Caco-2 (cell line): ENCODE data around the gene DAND5. TPM values are rescaled to one million over a fixed set of nuclear protein-coding genes. Genes with fewer than 3 reads are reported as not detected.

Experiments used
- BruUV-seq: library from RNA; stranded (reverse); fragments of 400-500 nt; replicated peaks from 2 replicates; lab custom pipeline; 2021; lab: Mats Ljungman, UMichigan
- CTCF ChIA-PET: fragments of 300-600 bp; sonication (Branson Sonifier 250); formaldehyde crosslinking; loops from one replicate; lab custom pipeline; 2022; ENCODE audit warnings: antibody characterized with exemption; lab: Charles Lee
- POLR2A ChIA-PET: fragments of 300-600 bp; sonication (Branson Sonifier 250); formaldehyde crosslinking; loops from one replicate; lab custom pipeline; 2022; ENCODE audit warnings: antibody characterized with exemption; lab: Charles Lee
- DNase-seq, 2 experiments: peaks; one replicate each; pipeline versions ENCODE4 v3.0.0 to v3.0.0-alpha.2; 2020 to 2022
- H3K27me3 ChIP-seq: replicated peaks from 2 replicates; pipeline ENCODE4 v1.6.0; 2011; ENCODE audit warnings: low read length; ENCODE audit not compliant: control insufficient read depth, insufficient read depth
- H3K36me3 ChIP-seq: 2 replicates; pipeline ENCODE4 v1.5.1; 2011; ENCODE audit warnings: low read length; ENCODE audit not compliant: control insufficient read depth, insufficient read depth
- H3K4me1 ChIP-seq: fragments of 250-450 bp; sonication (Bioruptor Pico); 2 replicates; pipeline ENCODE4 v1.5.1; 2020; ENCODE audit warnings: mild to moderate bottlenecking
- H3K4me3 ChIP-seq: 2 replicates; pipeline ENCODE4 v1.5.1; 2011; ENCODE audit warnings: low read depth, mild to moderate bottlenecking, control low read depth, low read length
- H3K9me3 ChIP-seq: fragments of 250-450 bp; sonication (Bioruptor Pico); 2 replicates; pipeline ENCODE4 v1.5.1; 2020; ENCODE audit warnings: mild to moderate bottlenecking, moderate library complexity
- H3K27ac Mint-ChIP-seq: one replicate; pipeline ENCODE4 v1.8.0; 2022; ENCODE audit warnings: mixed read lengths; ENCODE audit not compliant: unreplicated experiment
- H3K27me3 Mint-ChIP-seq: one replicate; pipeline ENCODE4 v1.8.0; 2022; ENCODE audit warnings: mixed read lengths; ENCODE audit not compliant: insufficient read depth, unreplicated experiment
- H3K36me3 Mint-ChIP-seq: one replicate; pipeline ENCODE4 v1.8.0; 2022; ENCODE audit warnings: mild to moderate bottlenecking, mixed read lengths; ENCODE audit not compliant: insufficient read depth, unreplicated experiment
- H3K4me1 Mint-ChIP-seq: one replicate; pipeline ENCODE4 v1.8.0; 2022; ENCODE audit warnings: low read depth, mixed read lengths; ENCODE audit not compliant: unreplicated experiment
- H3K4me3 Mint-ChIP-seq: one replicate; pipeline ENCODE4 v1.8.0; 2022; ENCODE audit warnings: mild to moderate bottlenecking, moderate library complexity, mixed read lengths; ENCODE audit not compliant: unreplicated experiment
- H3K9me3 Mint-ChIP-seq: one replicate; pipeline ENCODE4 v1.8.0; 2022; ENCODE audit warnings: mixed read lengths; ENCODE audit not compliant: unreplicated experiment
- CTCF ChIP-seq, 2 experiments: fragments of 200-600 bp in 1 of 2; IDR thresholded peaks; 1 replicate in 1 of 2; 2 replicates in 1 of 2; pipeline versions ENCODE4 v1.5.1 to v1.8.0; 2011 to 2022; ENCODE audit warnings: antibody characterized with exemption in 1 of 2, control low read depth in 1 of 2, inconsistent platforms in 1 of 2, low read depth in 1 of 2, low read length in 1 of 2, mild to moderate bottlenecking in 1 of 2, moderate library complexity in 1 of 2; ENCODE audit not compliant: insufficient read depth in 1 of 2, severe bottlenecking in 1 of 2, unreplicated experiment in 1 of 2
- intact Hi-C: fragments of 100-400 bp; cut with micrococcal nuclease; formaldehyde crosslinking; loops from one replicate; pipeline ENCODE4 v1.10.0; 2022; ENCODE audit not compliant: unreplicated experiment
- total RNA-seq: library from RNA; stranded (reverse); gene quantifications from 2 replicates; pipeline ENCODE4 v1.2.3, GENCODE V29; 2022

DAND5 gene
- total RNA-seq, 1 experiment from 2014 or later = not detected

GRCh38 chr19:13001166-13001501 lies 31.8 kb downstream of the DAND5 start:
- Mint-ChIP-seq H3K4me1 (no peaks in the 10 kb centered on the region), H3K4me3 (no peak overlapping the region), H3K27me3 (peaks cover 10% of the 10 kb centered on the region), H3K27ac (no peak overlapping the region), H3K9me3 (no peaks in the 10 kb centered on the region), H3K36me3 (no peaks in the 10 kb centered on the region)
- TF ChIP-seq CTCF (IDR thresholded peaks at IDR 0.05; ENCODE audit: insufficient read depth in 1 of 2, low read depth in 1 of 2, low read length in 1 of 2, severe bottlenecking in 1 of 2, unreplicated experiment in 1 of 2) = no peak
- Histone ChIP-seq H3K4me3 (no peak overlapping the region), H3K4me1 (no peaks in the 10 kb centered on the region), H3K9me3 (no peaks in the 10 kb centered on the region), H3K27me3 (no peaks in the 10 kb centered on the region), H3K36me3 (no peaks in the 10 kb centered on the region)
- no peak for DNase-seq
- intact Hi-C loops = no loop called here
- ChIA-PET POLR2A (no interaction called here), CTCF (no interaction called here)
- BruUV-seq = no TSS peak

- H3K9me3 Mint-ChIP-seq = no peaks in the 10 kb centered on the region
- CTCF ChIA-PET = no interaction called here
- POLR2A ChIA-PET = no interaction called here
- peaks cover 10% of the 10 kb centered on the region for H3K27me3 Mint-ChIP-seq
- TF ChIP-seq CTCF (IDR thresholded peaks at IDR 0.05; ENCODE audit: insufficient read depth in 1 of 2, low read depth in 1 of 2, low read length in 1 of 2, severe bottlenecking in 1 of 2, unreplicated experiment in 1 of 2) = no peak
- no peak overlapping the region for H3K27ac Mint-ChIP-seq
- no peaks in the 10 kb centered on the region for H3K4me1 ChIP-seq
- H3K4me3 ChIP-seq = no peak overlapping the region
- no TSS peak for BruUV-seq
- intact Hi-C loops = no loop called here
- no peaks in the 10 kb centered on the region for H3K27me3 ChIP-seq
- H3K4me1 Mint-ChIP-seq = no peaks in the 10 kb centered on the region
- no peaks in the 10 kb centered on the region for H3K36me3 Mint-ChIP-seq
- no peak overlapping the region for H3K4me3 Mint-ChIP-seq
- no peaks in the 10 kb centered on the region for H3K36me3 ChIP-seq
- no peak for DNase-seq
- H3K9me3 ChIP-seq = no peaks in the 10 kb centered on the region
Observed at GRCh38 chr19:13001502-13002165, 32.3 kb downstream of the DAND5 start.

DNA sequence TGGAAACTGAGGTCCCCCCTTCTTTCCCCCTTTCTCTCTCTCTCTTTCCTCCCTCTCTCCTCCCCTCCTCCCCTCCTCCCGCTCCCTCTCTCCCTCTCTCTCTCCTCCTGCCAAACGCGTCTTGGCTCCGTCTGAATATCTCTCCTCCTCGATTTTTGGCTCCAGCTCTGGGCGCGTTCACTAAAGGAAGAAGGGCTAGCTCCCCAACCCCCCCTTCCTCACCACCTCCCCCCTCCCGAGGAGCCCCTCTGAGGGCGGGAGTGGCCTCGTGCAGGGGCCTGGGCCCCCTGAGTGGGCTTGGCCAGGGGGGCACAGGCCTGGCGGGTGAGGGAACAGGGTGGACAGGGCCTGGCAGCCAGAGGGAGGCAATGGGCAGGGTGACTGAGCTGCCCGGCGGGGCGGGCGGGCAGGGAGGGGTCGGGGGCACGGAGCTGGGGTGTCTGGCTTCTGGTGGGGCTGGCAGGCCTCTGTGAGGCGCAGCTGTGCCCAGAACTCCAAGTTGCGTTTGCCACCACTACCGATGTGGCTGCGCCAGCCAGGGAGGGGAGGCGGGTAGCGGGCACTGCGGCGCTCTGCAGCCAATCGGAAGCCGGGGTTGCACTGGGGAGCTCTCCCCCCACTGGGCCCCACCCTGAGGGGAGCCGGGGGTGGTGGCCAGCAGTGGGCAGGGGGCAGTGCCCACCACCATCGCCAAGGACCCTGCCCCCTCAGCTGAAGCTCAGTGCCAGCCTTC lies 33.0 kb downstream of the DAND5 start:
- intact Hi-C loops = no loop called here
- no peak for DNase-seq
- Histone ChIP-seq H3K9me3 (no peaks in the 10 kb centered on the region), H3K27me3 (no peaks in the 10 kb centered on the region), H3K36me3 (no peaks in the 10 kb centered on the region), H3K4me3 (no peak overlapping the region), H3K4me1 (no peaks in the 10 kb centered on the region)
- H3K4me3 Mint-ChIP-seq = no peak overlapping the region
- no peaks in the 10 kb centered on the region for H3K36me3 Mint-ChIP-seq
- no peak overlapping the region for H3K27ac Mint-ChIP-seq
- H3K27me3 Mint-ChIP-seq = peaks cover 10% of the 10 kb centered on the region
- CTCF ChIA-PET = no interaction called here
- POLR2A ChIA-PET = no interaction called here
- H3K9me3 Mint-ChIP-seq = no peaks in the 10 kb centered on the region
- BruUV-seq = no TSS peak
- no peaks in the 10 kb centered on the region for H3K4me1 Mint-ChIP-seq
- TF ChIP-seq CTCF (IDR thresholded peaks at IDR 0.05; ENCODE audit: insufficient read depth in 1 of 2, low read depth in 1 of 2, low read length in 1 of 2, severe bottlenecking in 1 of 2, unreplicated experiment in 1 of 2) = no peak
